ENCODE measurements around the gene ZWILCH.

GRCh38 chr15:66573719-66574595, 68.8 kb downstream of the ZWILCH start:
- TF ChIP-seq EP300 (IDR thresholded peaks at IDR 0.05): no peak
- TF ChIP-seq POLR2A (IDR thresholded peaks at IDR 0.05): no peak

Data from ovary (tissue), 1 donor.